Endodermal cell (in vitro differentiated cells): ENCODE measurements around the gene DLG1. TPM values are rescaled to one million over a fixed set of nuclear protein-coding genes. Genes with fewer than 3 reads are reported as not detected.

Source experiments
- DNase-seq: peaks from one replicate; pipeline ENCODE4 v3.0.0-alpha.2; 2017
- H3K27ac ChIP-seq: 2 replicates; pipeline ENCODE4 v1.5.1; 2013; ENCODE audit warnings: mild to moderate bottlenecking, low read depth, low read length, moderate library complexity
- H3K27me3 ChIP-seq: 2 replicates; pipeline ENCODE4 v1.6.1; 2013; ENCODE audit warnings: mild to moderate bottlenecking, low read length, moderate library complexity; ENCODE audit not compliant: insufficient read depth, control insufficient read depth, poor library complexity, severe bottlenecking
- H3K36me3 ChIP-seq: 2 replicates; pipeline ENCODE4 v1.7.0; 2013; ENCODE audit warnings: mild to moderate bottlenecking, low read length, moderate library complexity; ENCODE audit not compliant: control insufficient read depth, insufficient read depth
- H3K4me1 ChIP-seq: one replicate; pipeline ENCODE4 v1.7.0; 2013; ENCODE audit warnings: low read length; ENCODE audit not compliant: control insufficient read depth, insufficient read depth
- H3K4me3 ChIP-seq: 2 replicates; pipeline ENCODE4 v1.5.1; 2013; ENCODE audit warnings: mild to moderate bottlenecking, low read length, moderate library complexity
- H3K9ac ChIP-seq: 2 replicates; pipeline ENCODE4 v1.6.1; 2013; ENCODE audit warnings: mild to moderate bottlenecking, low read length, moderate library complexity; ENCODE audit not compliant: poor library complexity, severe bottlenecking; ENCODE audit errors: extremely low read depth
- H3K9me3 ChIP-seq: 2 replicates; pipeline ENCODE4 v1.6.1; 2013; ENCODE audit warnings: mild to moderate bottlenecking, low read length, moderate library complexity; ENCODE audit not compliant: control insufficient read depth
- H3K27ac Mint-ChIP-seq: 2 replicates; pipeline ENCODE4 v1.8.0; 2020; ENCODE audit warnings: mixed read lengths
- H3K27me3 Mint-ChIP-seq: 2 replicates; pipeline ENCODE4 v1.8.0; 2021; ENCODE audit warnings: mild to moderate bottlenecking, mixed read lengths; ENCODE audit not compliant: insufficient read depth
- H3K36me3 Mint-ChIP-seq: 2 replicates; pipeline ENCODE4 v1.8.0; 2020; ENCODE audit warnings: low read depth, mixed read lengths
- H3K4me1 Mint-ChIP-seq: 2 replicates; pipeline ENCODE4 v1.8.0; 2020; ENCODE audit warnings: mixed read lengths
- H3K4me3 Mint-ChIP-seq: 2 replicates; pipeline ENCODE4 v1.8.0; 2020; ENCODE audit warnings: mild to moderate bottlenecking, moderate library complexity, mixed read lengths
- H3K9me3 Mint-ChIP-seq: 2 replicates; pipeline ENCODE4 v1.8.0; 2020; ENCODE audit warnings: mild to moderate bottlenecking, mixed read lengths
- CTCF ChIP-seq: fragments of 200-600 bp; sonication (generic); conservative IDR thresholded peaks from 2 replicates; pipeline ENCODE4 v1.5.0; 2021; ENCODE audit warnings: antibody characterized with exemption, mild to moderate bottlenecking
- WGBS, 2 experiments: methylation state at CpG; one replicate each; pipeline versions ENCODE4 v1.1.5 to v1.1.7; 2013; ENCODE audit warnings: missing lambda C conversion rate in 2 of 2, mixed read lengths in 1 of 2; ENCODE audit not compliant: insufficient coverage in 1 of 2, insufficient read length in 1 of 2; 5-methylcytosine and 5-hydroxymethylcytosine counted together
- total RNA-seq, 2 donors: library from RNA; stranded (reverse); fragmentation: NEBNext Ultra II Directional in 1 of 2; extraction: Animal tissue kit (Norgen Biotek cat#: 25700) in 1 of 2; gene quantifications; 2 replicates in 1 of 2; 3 replicates in 1 of 2; pipeline ENCODE4 v1.2.1, GENCODE V29; 2021

Gene DLG1
- total RNA-seq, 2 donors from 2014 or later: 78.7 to 96.9 TPM

GRCh38 chr3:197041875-197042488, 256.4 kb downstream of the DLG1 start:
- Mint-ChIP-seq H3K36me3 (peaks cover 22% of the 10 kb centered on the region), H3K27ac (no peak overlapping the region), H3K9me3 (no peaks in the 10 kb centered on the region), H3K4me3 (no peak overlapping the region), H3K4me1 (peaks cover 4% of the 10 kb centered on the region), H3K27me3 (no peaks in the 10 kb centered on the region)
- Histone ChIP-seq H3K4me1 (no peaks in the 10 kb centered on the region), H3K27ac (no peak overlapping the region), H3K4me3 (no peak overlapping the region), H3K9ac (no peak overlapping the region), H3K9me3 (no peaks in the 10 kb centered on the region), H3K27me3 (no peaks in the 10 kb centered on the region), H3K36me3 (peaks cover 31% of the 10 kb centered on the region)
- 95 to 100% methylated on average over 2 to 6 of the region's 6 CpGs for WGBS, 2 experiments
- no peak for TF ChIP-seq CTCF
- DNase-seq: no peak

DNA sequence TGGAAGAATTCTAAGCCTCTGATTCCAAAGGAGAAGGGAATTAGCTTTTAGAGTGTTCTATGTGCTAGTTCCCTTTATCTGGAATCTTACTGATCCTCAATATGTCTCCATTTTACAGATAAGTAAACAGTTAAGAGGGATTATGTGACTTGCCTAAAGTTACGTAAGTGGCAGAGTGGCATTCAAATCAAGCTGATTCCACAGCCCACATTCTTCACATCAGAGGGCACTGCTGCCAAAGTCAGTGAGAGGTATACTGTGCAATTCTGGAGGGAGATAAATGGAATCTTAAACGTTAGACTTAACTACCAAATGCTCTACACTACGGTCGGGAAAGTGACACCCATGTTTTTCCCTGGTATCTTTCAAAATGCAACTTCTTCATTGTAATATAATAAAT, 257.8 kb downstream of the DLG1 start:
- Mint-ChIP-seq H3K27ac (no peak overlapping the region), H3K36me3 (peaks cover 10% of the 10 kb centered on the region), H3K4me1 (peaks cover 4% of the 10 kb centered on the region), H3K27me3 (peaks cover 3% of the 10 kb centered on the region), H3K9me3 (no peaks in the 10 kb centered on the region), H3K4me3 (no peak overlapping the region)
- H3K36me3 ChIP-seq: peaks cover 19% of the 10 kb centered on the region
- WGBS, 2 experiments: 89 to 100% methylated on average over 1 to 2 of the region's 4 CpGs
- no peaks in the 10 kb centered on the region for H3K9me3 ChIP-seq
- H3K9ac ChIP-seq: no peak overlapping the region
- TF ChIP-seq CTCF: no peak
- no peak overlapping the region for H3K4me3 ChIP-seq
- no peak overlapping the region for H3K27ac ChIP-seq
- DNase-seq: no peak
- H3K27me3 ChIP-seq: no peaks in the 10 kb centered on the region
- H3K4me1 ChIP-seq: no peaks in the 10 kb centered on the region

DNA sequence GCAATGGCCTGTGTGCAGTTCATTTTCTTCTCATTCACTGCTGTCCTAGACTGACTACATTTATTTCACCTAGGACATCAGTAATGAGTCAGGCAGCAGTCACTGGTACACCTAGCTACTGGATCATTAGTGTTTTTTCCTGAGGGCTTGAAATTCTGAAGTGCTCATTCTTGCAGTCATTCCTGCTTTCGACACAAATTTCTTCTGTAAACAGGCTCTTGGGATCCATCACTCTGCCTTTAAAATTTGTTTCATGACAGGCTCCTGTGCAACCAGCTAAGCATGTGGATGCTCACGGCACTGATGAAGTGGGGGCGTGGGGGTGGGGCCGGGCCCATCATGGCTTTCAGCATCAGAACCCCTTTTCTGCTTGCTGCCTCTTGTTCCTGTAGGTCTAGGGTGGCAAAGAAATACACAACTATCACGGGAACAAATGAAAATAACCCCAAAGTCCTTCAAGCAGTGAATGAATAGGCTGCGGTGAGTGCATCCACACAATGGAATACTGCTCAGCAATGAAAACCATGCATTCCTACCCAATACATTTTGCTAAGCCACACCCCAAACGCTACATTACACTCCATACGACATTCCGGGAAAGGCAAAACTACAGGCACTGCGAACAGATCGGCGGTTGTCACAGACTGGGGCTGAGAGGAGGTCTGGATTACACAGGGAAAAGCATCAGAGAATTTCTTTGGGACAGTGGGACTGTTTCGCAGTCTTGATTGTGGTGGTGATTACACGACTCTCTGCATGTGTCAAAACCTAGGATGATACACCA, 259.5 kb downstream of the DLG1 start:
- Mint-ChIP-seq H3K4me3 (no peak overlapping the region), H3K27ac (no peak overlapping the region), H3K27me3 (peaks cover 7% of the 10 kb centered on the region), H3K9me3 (no peaks in the 10 kb centered on the region), H3K36me3 (peaks cover 3% of the 10 kb centered on the region), H3K4me1 (no peaks in the 10 kb centered on the region)
- DNase-seq: no peak
- H3K9ac ChIP-seq: no peak overlapping the region
- H3K4me3 ChIP-seq: no peak overlapping the region
- TF ChIP-seq CTCF: no peak
- H3K9me3 ChIP-seq: no peaks in the 10 kb centered on the region
- 92 to 94% methylated on average over 11 to 14 of the region's 14 CpGs for WGBS, 2 experiments
- peaks cover 11% of the 10 kb centered on the region for H3K36me3 ChIP-seq
- no peak overlapping the region for H3K27ac ChIP-seq
- H3K27me3 ChIP-seq: no peaks in the 10 kb centered on the region
- H3K4me1 ChIP-seq: no peaks in the 10 kb centered on the region
